HCT116 (cell line): ENCODE results near the gene ATG9A.

Experiments used
- CBX3 ChIP-seq: IDR thresholded peaks from 2 replicates; pipeline ENCODE4 v1.6.1; 2012; ENCODE audit warnings: low read depth
- CTCF ChIP-seq, 3 experiments: fragments of 200-600 bp in 1 of 3; sonication (generic) in 1 of 3; IDR thresholded peaks in 2 of 3; conservative IDR thresholded peaks in 1 of 3; 2 replicates each; pipeline ENCODE4 v1.5.1; 2012 to 2017; ENCODE audit warnings: low read depth in 2 of 3, low read length in 2 of 3, antibody characterized with exemption in 1 of 3, borderline replicate concordance in 1 of 3, control low read depth in 1 of 3, mild to moderate bottlenecking in 1 of 3, mixed read lengths in 1 of 3, mixed run types in 1 of 3, moderate library complexity in 1 of 3; ENCODE audit not compliant: insufficient read depth in 1 of 3
- EZH2 ChIP-seq: fragments of 200-600 bp; sonication (generic); IDR thresholded peaks from 2 replicates; pipeline ENCODE4 v1.6.1; 2017; ENCODE audit warnings: antibody characterized with exemption, mixed run types
- EZH2phosphoT487 ChIP-seq: fragments of 200-600 bp; IDR thresholded peaks from 2 replicates; pipeline ENCODE4 v1.6.1; 2018; ENCODE audit warnings: antibody characterized with exemption, borderline replicate concordance
- POLR2A ChIP-seq: IDR thresholded peaks from 2 replicates; pipeline ENCODE4 v1.7.0; 2011; ENCODE audit warnings: borderline replicate concordance; ENCODE audit not compliant: insufficient read depth, insufficient read length; ENCODE audit errors: extremely low read depth
- POLR2AphosphoS5 ChIP-seq: IDR thresholded peaks from 2 replicates; pipeline ENCODE4 v1.6.1; 2011; ENCODE audit warnings: mild to moderate bottlenecking, low read depth, low read length, moderate library complexity
- RAD21 ChIP-seq: IDR thresholded peaks from 2 replicates; pipeline ENCODE4 v1.6.1; 2012; ENCODE audit warnings: low read depth, mild to moderate bottlenecking
- SP1 ChIP-seq: IDR thresholded peaks from 2 replicates; pipeline ENCODE4 v1.6.1; 2012; ENCODE audit warnings: low read depth
- TCF7L2 ChIP-seq: IDR thresholded peaks from 2 replicates; pipeline ENCODE4 v1.7.0; 2011; ENCODE audit warnings: borderline replicate concordance, inconsistent platforms; ENCODE audit not compliant: insufficient read depth, insufficient read length; ENCODE audit errors: extremely low read depth
- YY1 ChIP-seq: IDR thresholded peaks from 2 replicates; pipeline ENCODE4 v1.6.1; 2011; ENCODE audit warnings: low read length, low read depth, moderate library complexity, mild to moderate bottlenecking; ENCODE audit not compliant: insufficient replicate concordance; ENCODE audit errors: extremely low read depth
- ZNF274 ChIP-seq: fragments of 200-500 bp; sonication (Bioruptor generic); IDR thresholded peaks from 2 replicates; pipeline ENCODE4 v1.6.1; 2014; ENCODE audit warnings: mild to moderate bottlenecking, low read depth, low read length, inconsistent platforms

DNA sequence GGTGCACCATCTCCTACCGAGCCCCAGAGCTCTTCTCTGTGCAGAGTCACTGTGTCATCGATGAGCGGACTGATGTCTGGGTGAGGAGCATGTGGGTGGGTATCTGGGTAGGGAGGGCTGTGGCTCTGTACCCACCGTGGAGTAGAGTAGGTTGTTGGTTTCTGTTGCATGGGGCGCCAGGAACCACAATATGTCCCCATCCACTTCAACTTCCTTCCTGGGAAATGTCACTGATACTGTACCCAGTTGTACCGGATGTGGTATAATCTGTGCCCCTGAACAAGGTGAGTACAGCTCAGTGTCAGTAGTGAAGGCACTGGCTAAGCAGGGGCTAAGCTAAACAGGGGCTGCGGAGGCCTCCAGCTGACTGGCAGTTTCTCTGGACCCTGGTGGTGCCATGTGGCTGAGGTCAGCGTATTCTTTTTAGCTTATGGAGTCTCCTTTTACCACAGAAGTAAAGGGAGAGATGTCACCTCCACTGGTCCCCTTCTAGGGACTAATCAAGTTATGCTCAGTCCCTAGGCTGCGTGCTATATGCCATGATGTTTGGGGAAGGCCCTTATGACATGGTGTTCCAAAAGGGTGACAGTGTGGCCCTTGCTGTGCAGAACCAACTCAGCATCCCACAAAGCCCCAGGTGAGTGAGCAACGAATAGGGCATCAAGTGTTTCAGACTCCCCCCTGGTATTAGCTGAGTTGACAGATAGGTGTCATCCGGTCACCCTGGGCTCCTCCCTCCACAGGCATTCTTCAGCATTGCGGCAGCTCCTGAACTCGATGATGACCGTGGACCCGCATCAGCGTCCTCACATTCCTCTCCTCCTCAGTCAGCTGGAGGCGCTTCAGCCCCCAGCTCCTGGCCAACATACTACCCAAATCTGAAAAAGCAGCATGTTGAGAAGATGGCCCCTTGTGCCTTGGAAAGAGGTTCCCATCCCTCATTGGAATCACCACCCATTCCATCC, 18.5 kb upstream of the ATG9A start:
- TF ChIP-seq RAD21 (no peak), CTCF (IDR thresholded peaks at IDR 0.05 in 2 of 3, conservative IDR thresholded peaks at IDR 0.05 in 1 of 3; ENCODE audit: borderline replicate concordance in 1 of 3, insufficient read depth in 1 of 3, low read depth in 2 of 3, low read length in 2 of 3) (no peak), YY1 (no peak), POLR2A (no peak), EZH2 (no peak), CBX3 (no peak), ZNF274 (no peak), TCF7L2 (no peak), POLR2AphosphoS5 (no peak), SP1 (no peak), EZH2phosphoT487 (no peak)
